HS-27A (cell line): ENCODE results near the gene ADAMTSL1.
"Not testable (repeated sequence)": the region's sequence is repeated elsewhere in the genome, so short reads cannot be mapped to it uniquely, and the experiment has no call there.

Experiments used
- DNase-seq: peaks from one replicate; pipeline ENCODE4 v3.0.0-alpha.2; 2012; ENCODE audit warnings: low read depth, missing footprints

The ADAMTSL1 gene

DNA sequence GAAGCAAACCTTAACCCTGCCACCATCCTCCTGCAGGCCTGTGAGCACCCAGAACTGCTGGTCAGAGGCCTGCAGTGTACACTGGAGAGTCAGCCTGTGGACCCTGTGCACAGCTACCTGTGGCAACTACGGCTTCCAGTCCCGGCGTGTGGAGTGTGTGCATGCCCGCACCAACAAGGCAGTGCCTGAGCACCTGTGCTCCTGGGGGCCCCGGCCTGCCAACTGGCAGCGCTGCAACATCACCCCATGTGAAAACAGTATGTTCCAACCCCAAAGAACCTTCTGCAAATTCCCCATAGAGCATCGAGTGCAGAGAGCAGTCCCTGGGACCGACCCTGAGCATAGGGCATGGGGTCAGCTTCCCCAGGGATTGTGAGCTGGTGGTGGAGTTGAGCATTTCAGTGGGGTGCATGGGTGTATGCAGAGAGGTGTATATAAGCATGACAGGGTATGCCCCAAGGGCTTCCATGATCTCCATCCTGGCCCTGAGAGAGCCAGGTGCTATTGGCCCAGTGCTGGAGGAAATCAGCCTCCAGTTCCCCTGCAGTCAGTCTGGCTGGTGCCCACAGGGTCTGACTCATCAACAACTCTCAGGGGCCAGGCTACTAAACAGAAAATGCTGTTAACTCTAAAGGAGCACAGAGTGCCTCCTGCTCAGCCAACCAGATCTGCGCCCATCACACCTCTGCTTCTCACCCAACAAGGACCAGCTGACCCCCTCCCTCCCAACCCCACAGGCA, 432.9 kb downstream of the ADAMTSL1 start:
- peak; percentile 14 for DNase-seq

DNA sequence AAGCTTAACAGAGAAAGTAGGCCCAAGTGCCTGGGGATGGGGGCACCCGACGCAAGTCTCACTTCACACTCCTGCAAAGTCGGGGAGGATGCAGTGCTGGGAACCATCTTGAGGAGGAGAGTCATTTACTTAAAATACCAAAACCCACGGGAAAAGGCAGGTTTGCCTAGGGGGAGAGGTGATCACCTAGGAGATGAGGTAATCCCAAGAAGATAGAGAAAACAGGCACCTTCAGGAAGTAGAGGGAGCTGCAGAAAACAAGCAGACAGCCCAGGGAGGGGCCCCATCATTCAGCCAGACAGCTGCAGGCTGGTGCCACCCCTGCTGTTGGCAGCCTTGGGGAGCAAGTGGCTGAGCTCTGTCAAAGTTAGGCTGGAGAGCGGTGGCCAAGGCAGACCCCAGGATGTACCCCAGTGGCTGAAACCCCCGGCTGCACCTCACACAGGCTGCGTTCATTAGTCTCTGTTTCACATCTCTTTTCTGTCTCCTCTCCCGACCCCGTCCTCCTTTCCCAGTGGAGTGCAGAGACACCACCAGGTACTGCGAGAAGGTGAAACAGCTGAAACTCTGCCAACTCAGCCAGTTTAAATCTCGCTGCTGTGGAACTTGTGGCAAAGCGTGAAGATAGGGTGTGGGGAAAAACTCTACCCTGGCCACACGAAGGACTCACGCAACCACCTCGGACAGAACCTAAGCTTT, 434.1 kb downstream of the ADAMTSL1 start:
- DNase-seq = no peak

GRCh38 chr9:18909140-18910018, 435.4 kb downstream of the ADAMTSL1 start:
- no peak for DNase-seq

GRCh38 chr9:18910435-18910834, 436.5 kb downstream of the ADAMTSL1 start:
- no peak for DNase-seq

DNA sequence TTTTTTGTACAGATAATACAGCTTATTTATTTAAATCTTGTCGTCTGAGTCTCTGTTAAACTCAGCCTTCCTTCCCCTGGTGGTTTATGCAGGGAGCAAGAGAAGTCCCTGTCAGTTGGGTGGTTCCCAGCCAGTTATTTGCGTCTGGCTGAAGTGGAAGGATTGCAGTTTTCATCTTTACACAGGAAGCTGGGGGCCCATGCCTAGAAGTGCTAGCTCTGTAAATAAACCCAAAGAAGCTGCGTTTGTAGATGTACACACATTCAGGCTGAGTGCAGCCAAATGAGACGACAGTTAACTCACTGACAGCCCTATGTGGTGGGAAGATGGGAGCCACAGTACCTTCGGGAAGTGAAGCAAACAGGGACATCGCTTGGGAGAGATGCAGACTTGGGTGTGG, 437.0 kb downstream of the ADAMTSL1 start:
- no peak for DNase-seq

DNA sequence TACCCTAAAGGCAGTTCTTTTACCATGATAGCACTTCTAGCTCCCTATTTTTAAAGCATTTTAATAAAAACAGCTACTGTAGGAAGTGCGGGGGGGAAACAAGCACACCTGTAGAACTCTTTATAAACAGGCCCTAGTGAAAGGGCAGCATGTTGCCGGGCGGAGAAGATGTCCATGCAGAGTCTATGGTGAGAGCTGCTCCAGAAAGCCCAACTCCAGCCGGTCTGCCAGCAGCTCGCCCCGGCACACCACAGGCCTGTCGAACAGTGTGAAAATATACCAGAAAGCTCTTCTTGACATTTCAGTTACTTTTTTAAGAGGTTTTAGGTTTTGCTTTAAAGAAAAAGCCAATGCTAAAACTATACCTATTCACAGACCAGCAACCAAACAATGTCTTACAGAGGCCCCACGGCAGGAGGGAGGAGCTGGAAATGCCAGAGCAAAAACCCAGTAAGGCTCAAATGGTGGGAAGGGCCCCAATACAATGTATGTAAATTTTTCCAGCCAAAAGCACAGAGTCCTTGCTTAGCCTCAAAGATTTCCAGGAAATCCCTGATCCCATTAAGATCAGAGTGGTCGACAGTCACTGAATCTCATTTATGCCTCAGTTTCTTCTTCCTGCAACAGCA, 437.9 kb downstream of the ADAMTSL1 start:
- DNase-seq = no peak

DNA sequence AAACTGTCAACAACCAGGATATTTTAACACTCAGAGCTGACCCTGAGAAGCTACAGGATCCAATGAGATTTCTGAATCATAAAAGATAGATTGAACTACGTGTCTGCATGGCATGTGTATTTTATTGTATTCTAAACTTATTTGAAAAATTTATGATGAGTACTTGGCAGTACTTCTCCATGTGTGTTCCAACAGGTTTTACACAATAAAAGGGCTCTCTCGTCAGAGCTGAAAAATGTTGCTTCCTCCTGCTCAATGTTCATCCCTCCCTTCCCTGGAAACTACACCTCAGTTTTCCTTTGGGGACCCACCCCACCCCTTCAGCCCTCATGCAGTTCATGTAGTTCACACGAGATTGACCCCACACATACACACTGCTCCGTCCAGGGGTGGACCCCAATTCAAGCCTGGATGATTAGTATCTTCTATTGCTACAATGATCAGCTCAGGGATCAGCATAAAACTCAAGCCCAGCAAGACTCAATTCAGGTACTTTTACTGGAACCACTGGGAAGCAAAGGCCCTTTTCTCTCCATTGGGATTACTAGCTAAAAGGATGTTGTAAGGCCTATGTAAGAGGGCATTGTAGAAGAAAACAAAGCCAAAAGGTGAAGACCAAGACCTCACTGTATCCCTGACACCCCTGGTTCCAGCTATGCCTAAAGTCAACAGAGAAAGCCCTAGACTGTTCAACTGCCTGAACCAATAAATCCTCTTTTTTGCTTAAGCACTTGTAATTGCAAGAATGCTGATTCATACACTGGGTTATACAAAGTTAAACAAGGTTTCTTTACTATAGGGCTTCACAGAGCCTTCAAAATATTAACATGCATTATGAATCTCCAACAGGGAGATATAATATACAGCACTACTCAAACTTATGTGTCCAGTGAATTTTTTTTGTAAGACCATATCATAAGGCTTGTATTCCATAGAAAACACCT, 446.5 kb downstream of the ADAMTSL1 start:
- no peak for DNase-seq

DNA sequence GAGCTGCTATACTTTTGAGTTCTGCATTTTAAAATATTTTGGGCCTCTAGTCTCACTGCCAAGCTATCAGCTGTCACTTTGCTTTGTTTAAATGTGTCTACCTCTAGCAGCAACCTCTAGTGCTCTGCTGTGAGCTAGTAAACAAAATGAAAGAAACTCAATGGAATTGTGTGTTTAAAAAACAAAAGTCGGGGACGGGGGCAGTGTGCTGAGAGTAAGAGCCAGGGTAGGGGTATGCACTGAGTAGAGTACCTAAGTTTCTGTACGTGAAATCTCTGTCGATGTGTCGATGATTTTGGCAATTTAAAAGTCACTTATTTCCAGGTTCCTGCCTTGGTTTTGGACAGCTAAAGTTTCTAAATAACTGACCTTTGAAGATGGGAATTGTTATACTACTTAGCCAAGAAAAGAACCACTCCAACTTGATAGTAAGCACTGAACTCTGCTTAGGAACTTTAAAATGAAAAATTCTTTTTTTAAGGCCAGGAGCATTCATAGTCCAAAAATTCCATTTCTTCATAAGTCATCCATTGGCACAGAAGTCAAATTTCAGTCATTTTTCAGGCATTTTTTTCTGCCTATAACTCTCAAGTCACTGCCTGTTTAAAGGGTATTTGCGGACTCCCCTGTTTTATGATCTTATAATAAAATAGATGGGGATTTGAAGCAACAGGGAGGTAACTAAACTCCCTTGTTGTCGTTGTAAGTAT, 447.6 kb downstream of the ADAMTSL1 start:
- no peak for DNase-seq

- no peak for DNase-seq
These were observed 448.4 kb downstream of the ADAMTSL1 start for GRCh38 chr9:18922161-18922885.

GRCh38 chr9:18923167-18923566, 449.2 kb downstream of the ADAMTSL1 start:
- DNase-seq = no peak

DNA sequence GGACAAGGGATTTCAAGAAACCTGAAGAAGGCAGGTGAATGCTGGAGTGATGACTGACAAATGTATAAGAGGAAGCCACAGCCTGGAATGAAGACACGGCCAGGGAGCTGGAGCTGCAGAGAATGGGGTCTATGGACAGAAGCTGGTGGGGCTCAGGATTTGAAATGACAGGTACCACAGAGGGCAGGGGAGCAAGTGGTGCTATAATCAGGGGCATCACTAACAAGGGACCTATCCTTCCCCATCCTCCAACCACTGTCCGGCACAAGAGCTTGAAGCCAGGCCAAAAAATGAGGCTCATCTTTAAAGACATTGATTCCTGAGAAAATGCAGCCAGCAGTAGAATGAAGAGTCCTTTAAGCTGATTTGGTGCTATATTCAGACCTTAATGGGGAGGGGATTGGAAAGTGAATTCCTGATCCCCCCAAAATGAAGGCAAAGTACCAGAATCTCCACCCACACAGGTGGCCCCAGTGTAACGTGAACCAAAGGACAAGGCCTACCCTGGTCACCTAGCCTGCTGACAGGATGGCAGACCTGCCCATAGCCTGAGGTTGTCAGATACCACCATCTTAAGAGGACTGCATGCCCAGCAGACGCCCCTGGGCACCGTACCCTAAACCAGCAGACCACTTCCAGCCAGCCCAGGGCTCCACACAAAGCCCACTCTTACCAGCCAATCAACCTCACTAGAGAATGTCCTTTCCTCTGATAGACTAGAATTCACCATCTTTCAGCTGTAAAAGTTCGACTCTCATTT, 449.9 kb downstream of the ADAMTSL1 start:
- no peak for DNase-seq

DNA sequence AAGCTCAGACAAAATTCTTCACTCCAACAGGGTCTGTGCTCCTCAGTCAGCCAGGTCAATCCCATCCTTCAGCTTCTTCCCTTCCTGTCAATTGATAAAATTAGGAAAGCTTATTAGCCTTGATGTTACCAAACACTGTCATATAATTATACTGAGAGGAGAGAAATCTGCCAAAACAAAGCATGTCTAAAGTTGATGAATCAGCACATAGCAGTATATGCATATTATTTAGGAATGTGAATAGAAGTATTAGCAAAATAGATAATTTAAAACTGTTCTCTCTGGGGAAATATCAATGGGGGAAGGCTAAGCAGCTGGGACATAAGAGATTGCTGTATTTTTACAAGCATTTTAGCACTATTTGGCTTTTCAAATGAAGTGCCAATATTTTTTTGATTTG, 451.9 kb downstream of the ADAMTSL1 start:
- no peak for DNase-seq

DNA sequence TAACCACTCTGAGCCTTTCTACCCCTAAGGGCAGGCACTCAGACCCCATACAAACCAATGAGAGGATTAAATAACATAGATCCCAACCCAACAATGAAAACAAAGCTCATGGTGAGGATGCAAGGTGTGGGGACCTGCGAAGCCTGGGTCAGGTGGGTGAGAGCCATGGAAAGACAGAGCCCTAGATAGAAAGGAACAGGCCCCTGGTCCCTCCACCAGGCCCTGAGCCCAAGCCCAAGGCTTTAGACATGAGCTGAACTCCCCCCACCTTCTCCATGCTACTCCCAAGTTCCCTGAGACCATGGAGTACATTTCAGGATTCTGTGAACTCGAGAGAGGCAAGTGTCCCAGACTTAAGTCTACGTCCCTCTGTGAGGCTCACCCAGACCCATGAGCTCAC, 452.6 kb downstream of the ADAMTSL1 start:
- DNase-seq = no peak

- DNase-seq = no peak
These were observed 454.8 kb downstream of the ADAMTSL1 start for GRCh38 chr9:18928711-18929110.

DNA sequence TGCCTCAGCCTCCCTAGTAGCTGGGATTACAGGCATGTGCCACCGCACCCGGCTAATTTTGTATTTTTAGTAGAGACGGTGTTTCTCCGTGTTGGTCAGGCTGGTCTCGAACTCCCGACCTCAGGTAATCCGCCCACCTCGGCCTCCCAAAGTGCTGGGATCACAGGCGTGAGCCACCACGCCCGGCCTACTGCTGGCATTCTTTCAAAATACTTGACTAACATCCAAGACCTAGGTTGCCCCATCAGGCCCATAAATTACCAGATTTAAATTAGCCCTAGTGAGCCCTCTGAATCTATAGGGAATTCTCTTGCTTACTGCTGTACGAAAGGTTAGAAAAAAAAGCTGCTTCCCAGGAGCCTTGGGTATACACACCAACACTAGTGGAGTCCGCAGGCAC, 456.7 kb downstream of the ADAMTSL1 start:
- not testable (repeated sequence) for DNase-seq

- DNase-seq = no peak
These were observed 461.6 kb downstream of the ADAMTSL1 start for GRCh38 chr9:18935541-18935940.

GRCh38 chr9:18936094-18936871, 462.3 kb downstream of the ADAMTSL1 start:
- DNase-seq = no peak

GRCh38 chr9:18939943-18940342, 466.0 kb downstream of the ADAMTSL1 start:
- no peak for DNase-seq
